Activated CD4-positive, alpha-beta T cell treated with anti-CD3 and anti-CD28 coated beads, Interleukin-2, amount 50 U/mL, for 1 hour (primary cell): Measurements from ENCODE around the gene SNRPD3.
"Not testable (repeated sequence)": the region's sequence is repeated elsewhere in the genome, so short reads cannot be mapped to it uniquely, and the experiment has no call there.

Experiments
- DNase-seq: peaks from one replicate; pipeline ENCODE4 v3.0.0-alpha.2; 2020

The SNRPD3 gene

DNA sequence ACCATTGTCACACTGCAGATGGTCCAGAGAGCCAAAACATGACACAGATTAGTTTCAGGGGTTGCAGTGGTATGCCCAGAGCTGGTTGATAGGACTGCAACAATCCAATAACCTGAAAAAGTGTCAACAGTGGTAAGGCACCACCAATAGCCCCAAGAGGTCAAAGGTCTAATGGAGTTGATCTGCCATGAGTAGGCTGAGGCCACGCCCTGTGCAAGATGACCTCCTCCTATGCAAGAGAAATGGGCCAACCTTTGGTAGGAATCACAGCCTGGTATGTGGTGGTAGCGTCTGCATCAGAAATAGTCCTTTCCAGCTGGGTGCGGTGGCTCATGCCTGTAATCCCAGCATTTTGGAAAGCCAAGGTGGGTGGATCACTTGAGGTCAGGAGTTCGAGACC lies 20.5 kb upstream of the SNRPD3 start:
- DNase-seq: no peak

DNA sequence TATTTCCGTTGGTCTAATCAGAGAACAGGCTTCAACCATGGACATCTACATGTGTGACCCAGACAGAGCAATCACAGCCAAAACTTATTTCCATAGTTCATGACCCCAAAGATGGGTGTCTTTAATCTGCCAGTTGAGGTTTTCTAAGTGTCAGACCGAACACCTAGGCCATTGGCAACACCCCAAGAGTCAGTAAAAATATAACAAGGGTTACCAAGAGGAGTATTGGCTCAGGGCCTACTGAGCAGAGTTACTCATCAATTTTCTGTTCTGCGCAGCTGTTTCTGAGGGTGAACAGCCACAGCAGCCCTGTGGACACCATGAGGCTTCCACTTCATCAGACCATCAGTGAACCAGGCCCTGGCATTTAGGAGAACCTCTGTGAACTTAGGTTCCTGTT lies 19.7 kb upstream of the SNRPD3 start:
- no peak for DNase-seq

DNA sequence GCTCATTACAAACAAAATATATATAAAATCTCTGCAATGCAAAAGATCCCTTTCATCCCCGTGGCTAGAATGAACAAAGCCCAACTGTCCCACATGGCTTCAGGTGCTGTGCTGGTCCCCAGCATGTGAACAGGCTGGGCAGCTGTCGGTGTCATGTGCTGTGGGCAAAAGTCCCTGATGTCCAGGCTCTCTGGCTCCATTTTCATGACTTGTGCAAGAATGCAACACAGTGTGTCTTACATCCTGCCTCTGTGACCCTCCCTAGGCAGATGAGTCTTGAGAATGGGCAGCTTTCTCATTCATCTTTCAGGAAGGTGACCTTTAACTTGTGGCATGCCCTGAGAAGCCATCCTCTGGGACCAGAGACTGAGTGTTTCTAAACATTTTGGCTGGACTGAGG lies 15.3 kb upstream of the SNRPD3 start:
- DNase-seq: no peak

DNA sequence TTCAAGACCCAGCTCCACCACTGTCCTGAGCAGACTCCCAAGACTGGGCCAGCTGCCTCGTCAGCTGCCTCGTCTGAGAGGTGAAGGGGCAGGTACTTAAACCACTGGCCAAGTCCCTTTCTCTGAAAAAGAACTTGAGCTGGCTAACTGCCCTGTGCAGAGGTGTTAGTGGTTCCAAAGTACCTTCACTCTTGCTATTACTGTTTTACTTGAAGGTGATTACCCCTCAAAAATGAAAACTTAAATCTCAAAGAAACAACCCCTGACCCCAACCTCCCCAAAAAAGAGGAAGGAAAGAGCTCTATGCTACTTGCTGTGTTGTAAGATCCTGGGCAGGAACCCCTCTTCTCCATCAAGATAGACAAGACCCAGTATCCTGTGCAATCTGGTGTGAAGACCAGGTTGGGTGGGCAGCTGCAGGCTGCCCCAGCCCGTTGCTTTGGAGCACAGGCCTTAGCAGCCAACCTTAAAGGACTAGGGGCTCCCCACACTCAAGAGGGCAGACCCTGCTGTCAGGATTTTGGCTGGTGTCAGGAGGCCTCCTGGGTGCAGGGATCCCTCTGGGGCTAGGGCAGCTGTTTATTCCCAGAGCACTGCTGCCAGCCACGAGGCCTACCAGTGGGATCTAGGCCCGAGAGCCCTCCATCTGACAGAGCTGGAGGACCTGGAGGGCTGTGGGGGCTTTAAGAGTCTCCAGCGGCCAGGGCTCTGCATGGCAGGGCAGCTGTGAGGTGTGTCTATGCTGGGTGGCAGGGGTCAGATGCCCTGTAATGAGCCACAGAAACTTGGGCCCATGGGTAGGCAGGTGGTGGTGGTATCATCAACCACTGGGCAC lies 13.9 kb upstream of the SNRPD3 start:
- no peak for DNase-seq

DNA sequence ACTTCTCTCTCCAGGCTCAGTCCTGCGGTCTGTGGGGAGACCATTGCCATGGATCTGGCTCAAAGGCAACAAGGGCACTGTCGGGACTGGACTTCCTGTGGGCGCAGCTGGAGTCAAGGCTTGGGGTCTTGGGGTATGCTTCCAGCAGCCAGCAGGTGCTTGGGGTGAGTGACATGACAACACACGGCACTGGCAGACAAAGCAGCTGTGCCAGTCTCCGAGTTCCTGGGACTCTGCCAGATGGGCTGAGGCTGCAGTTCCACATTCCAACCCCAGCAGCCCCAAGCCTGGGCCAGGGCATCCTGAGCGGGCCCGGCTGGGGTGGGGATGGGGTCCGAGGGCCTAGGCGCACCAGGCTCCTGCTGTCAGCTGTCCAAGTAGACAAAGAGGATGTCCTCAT lies 13.2 kb upstream of the SNRPD3 start:
- no peak for DNase-seq

DNA sequence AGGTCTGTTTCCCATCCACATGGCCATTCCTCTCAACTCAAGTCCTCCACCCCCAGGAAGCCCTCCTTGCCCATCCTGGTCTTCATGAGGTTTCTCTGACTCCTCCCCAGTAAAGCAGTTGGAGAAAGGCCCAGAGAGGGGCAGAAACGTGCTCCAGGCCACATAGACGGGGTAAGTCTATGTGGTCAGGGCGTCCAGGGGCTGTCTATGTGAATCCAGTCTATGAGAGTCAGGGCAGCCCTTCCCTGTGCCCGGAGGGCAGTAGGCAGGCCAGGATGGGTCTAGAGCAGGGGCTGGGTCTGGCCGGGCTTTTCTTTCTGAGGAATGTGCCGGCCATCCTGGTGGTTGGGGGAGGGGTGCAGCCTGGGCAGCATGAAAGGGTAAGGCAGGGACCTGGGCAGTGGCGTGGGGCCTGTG lies 12.6 kb upstream of the SNRPD3 start:
- no peak for DNase-seq

DNA sequence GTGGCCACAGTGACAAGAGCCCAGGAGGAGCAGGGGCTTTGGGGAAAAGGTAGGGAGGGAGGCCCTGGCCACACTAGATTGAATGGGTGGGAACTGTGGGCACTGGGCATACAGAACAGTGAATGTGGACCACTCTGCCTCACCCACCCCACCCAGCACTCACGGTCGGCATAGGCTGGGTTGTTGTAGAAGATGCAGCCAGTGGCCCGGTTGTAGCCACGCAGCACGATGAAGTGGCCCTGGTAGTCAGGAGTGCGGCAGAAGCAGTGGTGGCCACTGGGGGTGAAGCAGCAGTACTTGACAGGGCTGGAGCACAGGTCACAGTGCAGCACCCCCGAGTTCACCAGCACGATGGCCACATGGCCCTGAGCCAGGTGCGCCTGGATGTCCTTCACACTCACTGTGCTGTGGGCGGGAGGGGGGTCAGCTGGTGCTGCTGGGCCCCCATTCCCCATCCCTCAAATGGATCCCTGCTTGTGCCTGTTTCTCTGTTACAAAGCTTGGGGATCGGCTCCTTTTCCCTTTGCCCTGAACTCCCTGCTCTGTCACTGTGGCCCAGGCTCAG lies 12.0 kb upstream of the SNRPD3 start:
- DNase-seq: no peak

DNA sequence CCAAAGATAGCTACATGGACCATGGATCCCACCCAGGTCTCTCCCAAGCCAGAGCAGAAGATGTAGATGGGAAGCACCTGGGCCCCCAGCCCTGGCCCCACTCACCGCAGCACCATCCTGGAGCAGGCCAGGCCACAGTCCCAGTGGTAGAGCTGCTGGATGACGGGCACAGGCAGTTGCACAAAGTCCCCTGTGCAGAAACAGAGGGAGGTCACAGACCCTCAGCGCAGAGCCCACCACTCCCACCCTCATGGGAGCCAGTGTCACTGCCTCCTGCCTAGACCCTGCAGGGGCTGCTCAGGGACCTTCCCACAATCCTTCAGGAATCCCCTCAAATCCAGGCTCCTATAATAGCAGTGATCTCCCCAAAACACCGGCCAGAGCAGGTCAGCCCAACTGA lies 7.0 kb upstream of the SNRPD3 start:
- no peak for DNase-seq

DNA sequence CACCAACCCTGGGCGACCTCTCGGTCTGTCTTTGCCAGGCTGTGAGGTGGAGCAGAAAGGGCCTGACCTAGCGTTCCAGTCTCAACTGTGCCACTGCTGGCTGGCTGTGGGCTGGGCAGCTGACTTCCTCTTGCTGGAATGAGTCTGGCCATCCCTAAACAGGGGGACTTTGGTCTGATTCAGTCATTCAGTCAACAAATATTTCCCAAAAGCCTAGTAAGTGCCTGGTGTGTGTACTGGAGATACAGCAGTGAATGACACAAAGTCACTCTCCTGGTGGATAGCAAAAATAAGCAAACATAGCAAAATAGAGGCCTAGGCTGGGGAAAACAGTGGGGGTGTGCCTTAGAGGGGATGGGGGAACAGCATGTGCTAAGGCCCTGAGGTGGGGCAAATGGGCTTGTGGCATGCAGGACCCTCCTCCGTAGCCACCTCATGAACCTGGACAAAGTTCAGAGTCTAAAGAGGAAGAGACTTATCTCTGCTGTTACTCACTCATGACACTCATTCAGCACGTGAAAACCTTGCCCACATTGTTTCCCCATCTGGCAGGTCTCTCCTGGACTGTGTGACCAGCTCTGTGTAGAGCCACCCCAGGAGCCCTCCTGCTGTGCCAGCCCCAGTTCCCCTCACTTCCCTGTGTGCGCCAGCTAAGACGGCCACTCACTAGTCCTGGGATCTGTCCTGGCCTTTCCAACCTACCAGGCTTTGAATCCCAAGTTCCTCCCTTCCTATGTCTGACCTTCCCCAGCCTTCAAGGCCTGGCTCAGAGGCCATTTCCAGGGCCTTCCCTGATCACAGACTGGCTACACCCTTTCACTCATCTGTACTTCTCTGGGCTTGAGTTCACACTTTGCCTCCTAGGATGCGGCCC lies 5.5 kb upstream of the SNRPD3 start:
- no peak for DNase-seq

DNA sequence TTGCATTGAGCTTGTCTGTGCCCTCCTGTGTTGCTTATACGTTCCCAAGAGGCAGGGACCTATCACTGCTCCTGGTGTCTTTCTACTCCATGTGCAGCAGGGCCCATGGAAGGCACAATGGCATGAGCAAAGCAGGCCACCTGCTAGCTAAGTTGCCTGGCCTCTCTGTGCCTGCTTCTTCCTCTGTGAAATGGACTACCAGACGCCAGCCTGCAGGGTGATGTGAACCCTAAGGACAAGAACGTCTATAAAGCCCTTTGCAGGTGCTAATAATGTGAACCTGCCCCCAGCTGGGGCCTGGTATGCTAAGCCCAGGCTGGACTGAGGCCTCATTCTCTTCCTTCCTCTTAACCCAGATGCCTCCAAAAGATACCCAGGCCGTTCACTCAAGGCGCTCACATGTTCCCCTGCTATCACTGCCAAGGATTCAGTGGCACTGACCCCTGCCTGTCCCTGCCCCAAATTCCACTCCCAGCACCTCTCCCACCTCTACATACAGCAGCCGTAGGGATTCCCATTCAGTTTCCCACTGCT lies 4.8 kb upstream of the SNRPD3 start:
- DNase-seq: no peak

DNA sequence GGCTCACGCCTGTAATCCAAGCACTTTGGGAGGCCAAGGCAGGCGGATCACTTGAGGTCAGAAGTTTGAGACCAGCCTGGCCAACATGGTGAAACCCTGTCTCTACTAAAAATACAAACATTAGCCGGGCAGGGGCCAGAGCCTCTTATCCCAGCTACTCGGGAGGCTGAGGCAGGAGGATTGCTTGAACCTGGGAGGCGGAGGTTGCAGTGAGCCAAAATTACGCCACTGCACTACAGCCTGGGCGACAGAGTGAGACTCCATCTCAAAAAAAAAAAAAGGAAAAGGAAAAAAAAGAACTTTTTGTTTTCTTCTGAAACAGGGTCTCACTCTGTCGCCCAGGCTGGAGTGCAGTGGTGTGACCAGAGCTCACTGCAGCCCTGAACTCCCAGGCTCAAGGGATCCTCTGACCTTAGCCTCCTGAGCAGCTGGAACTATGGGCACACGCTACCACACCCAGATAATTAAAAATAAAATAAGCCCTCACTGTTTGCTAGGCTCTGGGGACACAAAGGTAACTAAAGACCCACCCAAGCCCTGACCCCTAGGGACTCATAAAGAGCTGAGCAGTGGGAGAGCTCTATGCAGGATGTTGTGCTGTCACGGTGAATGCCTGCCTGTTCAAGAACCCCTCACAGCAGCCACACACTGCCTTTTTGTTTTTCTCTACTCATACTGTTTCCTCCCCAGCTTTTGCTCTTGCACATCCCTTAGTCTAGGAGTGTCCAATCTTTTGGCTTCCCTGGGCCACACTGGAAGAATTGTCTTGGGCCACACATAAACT lies 3.1 kb upstream of the SNRPD3 start:
- not testable (repeated sequence) for DNase-seq

DNA sequence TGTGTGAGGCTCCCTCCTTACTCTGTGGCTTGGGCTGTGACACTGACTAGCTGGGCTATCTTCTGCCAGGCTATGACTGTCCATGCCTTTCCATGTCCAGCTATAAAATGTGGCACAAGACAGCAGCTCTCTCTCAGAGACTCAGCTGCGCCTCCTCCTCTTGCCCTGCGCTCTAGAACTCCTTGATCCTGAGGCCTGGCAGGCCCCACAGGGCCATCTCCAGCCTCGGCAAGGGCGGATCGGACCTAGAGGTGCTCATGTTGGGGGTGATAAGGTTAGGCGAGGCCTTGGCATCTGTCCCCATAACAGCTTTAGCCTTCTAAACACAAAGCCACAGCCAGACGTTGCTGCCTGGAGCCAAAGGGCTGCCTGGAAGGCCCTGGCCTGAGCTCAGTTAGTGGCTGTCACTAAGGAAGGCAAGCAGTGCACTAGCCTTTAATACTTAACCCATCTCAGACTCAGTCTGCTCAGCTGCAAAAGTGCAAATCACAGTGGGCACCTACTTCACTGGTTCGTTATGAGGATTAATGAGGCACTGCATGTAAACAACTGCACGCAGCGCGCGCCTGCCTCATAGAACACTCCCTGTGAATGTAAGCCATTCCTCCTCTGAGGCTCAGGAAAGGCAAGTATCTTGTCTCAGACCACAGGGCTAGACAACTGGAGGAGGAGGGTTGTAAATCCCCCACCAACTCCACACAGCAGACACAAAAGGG lies 2.0 kb upstream of the SNRPD3 start:
- DNase-seq: no peak

DNA sequence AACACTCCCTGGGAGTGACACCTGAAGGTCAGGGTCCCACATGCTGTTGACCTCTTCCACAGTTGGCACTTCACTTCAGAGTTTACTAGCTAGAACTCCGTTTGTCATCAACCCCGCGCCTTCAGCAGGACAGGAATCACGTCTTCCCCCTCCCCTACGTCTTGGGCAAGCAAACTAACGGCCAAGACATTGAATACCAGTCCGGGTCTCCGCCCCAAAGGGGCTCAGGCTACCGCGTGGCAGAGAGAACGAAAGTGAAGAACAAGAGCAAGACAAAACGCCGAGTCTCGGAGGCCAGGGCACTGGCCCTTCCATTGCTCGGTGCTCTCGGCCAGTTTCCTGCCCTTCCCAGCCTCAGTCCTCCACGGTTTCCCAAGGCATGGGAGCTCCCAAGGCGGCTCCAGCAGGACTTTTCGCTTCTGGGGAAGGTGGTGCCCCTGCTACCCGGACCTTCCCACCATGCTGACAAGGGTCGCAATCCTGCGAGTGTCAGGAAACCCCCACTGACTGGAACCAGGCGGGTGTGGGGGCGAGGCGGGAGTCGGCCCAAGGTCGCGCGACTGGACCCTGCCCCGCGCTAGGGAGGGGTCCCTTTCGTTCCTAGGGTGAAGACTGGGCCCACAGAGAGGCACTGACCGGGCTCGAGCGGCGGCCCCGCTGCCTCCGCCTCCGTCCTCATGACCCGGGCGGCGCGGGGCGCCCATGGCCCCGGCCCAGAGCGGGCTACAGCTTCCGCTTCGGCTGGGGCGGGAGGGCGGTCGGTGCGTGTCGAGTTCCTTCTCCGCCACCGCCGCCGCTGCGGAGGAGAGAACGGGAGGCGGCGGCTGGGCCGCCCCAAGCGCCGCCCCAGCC lies 1.3 kb upstream of the SNRPD3 start, which contains the start of gene GUCD1:
Gene GUCD1 (minus strand): TSS at position 826 of the 852 bp plus-strand sequence. CDS start 147 bp downstream, at position 679.
- DNase-seq: peak; percentile 8

DNA sequence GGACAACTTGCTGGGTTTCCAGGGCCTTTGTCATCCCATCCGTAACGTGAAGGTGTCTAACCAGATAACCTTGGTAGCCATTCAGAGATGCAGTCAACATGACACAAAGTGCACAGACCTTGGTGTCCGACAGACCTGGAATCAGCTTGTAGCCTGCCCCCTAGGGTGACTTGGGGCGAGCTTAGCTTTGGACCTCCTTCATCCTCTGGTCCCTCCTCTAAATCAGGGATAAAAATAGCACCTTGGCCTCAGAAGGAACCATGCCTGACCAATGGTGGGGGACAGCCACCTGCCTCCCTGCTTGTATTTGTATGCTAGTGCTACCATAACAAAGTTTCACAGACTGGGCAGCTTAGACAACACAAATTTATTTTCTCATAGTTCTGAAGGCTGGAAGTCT lies 3.7 kb downstream of the SNRPD3 start:
- DNase-seq: no peak

DNA sequence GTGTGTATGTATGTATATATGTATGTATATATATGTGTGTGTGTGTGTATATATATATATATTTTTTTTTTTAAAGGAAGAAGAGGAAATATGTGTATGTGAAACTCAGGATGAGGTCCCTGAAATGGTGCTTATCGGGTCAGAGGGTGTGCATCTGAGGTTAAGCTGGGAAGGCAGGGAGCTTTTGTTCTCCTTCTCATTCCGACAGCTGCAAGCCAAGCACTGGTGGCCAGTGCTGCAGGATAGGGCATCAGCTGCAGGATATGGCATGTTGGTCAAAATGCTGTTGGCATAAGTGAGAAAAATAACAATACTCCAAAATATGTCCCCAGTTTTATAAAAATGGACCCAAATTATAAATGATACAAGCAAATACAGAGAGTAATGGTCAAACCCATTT lies 7.4 kb downstream of the SNRPD3 start:
- DNase-seq: no peak

DNA sequence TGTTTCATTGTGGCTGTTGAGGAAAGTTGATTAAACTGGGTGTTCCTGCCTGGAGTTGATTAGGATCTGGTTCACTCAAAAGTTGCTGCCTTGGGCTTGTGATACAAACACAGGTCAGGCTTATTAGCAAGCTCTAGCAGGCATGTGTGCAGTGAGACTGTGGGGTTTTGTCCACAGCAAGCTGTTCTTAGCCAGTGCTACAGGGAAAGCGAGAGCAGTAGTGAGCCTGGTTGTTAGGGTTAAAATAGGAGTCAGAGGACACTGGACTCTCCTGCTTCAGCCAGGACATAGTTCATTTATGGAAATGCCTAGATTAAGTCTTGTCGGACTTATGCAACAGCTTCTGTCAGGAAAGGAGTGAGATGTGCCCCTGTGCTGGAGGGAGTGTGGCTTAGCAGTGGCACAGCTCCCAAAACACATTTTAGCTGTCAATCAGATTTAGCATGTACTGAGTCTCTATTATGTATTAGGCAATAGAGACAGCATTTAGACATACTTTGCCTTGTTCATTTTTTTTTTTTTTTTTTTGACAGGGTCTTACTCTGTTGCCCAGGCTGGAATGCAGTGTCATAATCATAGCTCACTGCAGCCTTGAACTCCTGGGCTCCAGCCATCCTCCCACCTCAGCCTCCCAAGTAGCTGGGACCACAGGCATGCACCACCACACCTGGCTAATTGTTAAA lies 8.7 kb downstream of the SNRPD3 start:
- DNase-seq: no peak

DNA sequence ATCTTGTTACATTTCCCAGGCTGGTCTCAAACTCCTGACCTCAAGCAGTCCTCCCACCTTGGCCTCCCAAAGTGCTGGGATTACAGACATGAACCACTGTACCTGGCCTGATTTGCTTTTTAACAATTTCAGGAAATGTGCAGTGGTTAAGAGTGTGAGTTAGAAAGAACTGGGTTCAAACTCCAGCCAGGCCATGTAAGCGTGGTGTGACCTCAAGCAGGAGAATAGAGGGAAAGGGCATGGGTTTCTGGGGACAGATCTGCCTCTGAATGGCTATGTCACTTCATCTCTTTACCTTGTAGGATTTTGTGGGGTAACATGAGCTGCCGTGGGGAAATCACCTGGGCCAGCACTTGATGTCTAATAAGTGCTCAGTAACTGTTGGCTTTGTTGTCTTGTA lies 9.3 kb downstream of the SNRPD3 start:
- DNase-seq: no peak

DNA sequence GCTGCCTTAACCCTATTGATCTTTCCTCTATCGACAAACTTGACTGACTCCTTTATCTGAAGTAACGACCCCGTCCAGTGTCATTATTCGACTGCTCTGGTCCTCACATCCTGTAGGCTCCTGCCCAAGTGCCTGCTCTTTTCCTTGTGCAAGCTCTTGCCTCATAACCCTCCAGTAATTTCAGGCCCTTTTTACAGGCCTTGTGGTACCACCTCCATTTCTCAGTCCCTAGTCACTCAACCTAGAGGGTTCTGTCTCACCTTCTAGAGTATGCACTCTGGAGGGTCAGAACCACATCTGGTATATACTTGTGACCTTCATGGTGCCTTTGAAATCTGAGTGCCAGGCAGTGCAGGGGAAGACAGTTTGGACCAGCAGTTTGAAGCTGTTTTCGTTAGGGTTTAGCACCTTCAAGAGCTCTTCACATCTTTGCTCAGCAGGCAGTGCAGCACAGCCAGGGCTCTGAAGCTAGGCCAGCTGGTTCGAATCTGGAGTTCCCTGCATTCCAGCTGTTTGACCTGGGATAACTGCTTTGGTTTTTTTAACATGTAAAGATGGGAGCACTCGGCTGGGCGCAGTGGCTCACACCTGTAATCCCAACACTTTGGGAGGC lies 11.2 kb downstream of the SNRPD3 start:
- DNase-seq: no peak

DNA sequence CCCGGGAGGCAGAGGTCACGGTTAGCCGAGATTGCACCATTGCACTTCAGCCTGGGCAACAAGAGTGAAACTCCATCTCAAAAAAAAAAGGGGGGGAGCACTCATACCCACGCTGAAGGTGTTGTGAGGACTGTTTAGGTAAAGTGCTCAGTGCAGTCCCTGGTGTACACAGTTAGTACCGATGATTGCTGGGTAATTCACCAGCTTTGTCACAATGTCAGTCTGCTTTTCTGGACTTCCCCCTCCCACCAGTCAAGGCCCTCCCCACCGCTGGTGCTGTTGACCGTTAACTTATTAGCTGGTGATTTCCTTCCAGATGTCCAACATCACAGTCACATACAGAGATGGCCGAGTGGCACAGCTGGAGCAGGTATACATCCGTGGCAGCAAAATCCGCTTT lies 11.9 kb downstream of the SNRPD3 start:
- DNase-seq: no peak

DNA sequence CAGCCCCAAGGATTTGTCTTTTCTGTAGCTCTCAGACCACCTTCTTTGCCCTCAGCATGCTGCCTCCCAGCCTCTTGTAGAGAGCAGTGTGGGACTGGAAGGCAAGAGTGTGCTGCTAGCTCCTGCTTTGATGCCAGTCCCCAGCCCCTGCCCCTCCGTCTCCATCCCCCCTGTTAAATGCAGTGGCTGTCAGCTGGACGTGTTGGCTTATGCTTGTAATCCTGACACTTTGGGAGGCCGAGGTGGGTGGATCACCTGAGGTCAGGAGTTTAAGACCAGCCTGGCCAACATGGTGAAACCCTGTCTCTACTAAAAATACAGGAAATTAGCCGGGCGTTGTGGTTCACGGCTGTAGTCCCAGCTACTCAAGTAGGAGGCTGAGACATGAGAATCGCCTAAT lies 15.5 kb downstream of the SNRPD3 start:
- no peak for DNase-seq
